ENCODE results near the gene CDH18.

GRCh38 chr5:19782566-19782965, 205.4 kb downstream of the CDH18 start:
- TF ChIP-seq CTCF (conservative IDR thresholded peaks at IDR 0.05; ENCODE audit: low read length) (no peak), EZH2phosphoT487 (IDR thresholded peaks at IDR 0.05; ENCODE audit: borderline replicate concordance, low read depth, low read length) (no peak)
